Epithelial cell of esophagus (primary cell): ENCODE data around the gene BDH1.
"Not testable (repeated sequence)": the region's sequence is repeated elsewhere in the genome, so short reads cannot be mapped to it uniquely, and the experiment has no call there.

ENCODE experiments used
- DNase-seq: peaks from one replicate; pipeline ENCODE4 v3.0.0; 2010; ENCODE audit warnings: low read depth
- H3K4me3 ChIP-seq: 2 replicates; pipeline ENCODE4 v1.5.1; 2011; ENCODE audit warnings: mild to moderate bottlenecking, low read length, control low read depth
- TF ChIP-seq, protein P1 (sequence below): IDR thresholded peaks from 2 replicates; pipeline ENCODE4 v1.5.1; 2011; ENCODE audit warnings: low read depth, mild to moderate bottlenecking, low read length, control low read depth, inconsistent platforms; ENCODE audit not compliant: insufficient read depth; ENCODE audit errors: missing control alignments

Gene BDH1

DNA sequence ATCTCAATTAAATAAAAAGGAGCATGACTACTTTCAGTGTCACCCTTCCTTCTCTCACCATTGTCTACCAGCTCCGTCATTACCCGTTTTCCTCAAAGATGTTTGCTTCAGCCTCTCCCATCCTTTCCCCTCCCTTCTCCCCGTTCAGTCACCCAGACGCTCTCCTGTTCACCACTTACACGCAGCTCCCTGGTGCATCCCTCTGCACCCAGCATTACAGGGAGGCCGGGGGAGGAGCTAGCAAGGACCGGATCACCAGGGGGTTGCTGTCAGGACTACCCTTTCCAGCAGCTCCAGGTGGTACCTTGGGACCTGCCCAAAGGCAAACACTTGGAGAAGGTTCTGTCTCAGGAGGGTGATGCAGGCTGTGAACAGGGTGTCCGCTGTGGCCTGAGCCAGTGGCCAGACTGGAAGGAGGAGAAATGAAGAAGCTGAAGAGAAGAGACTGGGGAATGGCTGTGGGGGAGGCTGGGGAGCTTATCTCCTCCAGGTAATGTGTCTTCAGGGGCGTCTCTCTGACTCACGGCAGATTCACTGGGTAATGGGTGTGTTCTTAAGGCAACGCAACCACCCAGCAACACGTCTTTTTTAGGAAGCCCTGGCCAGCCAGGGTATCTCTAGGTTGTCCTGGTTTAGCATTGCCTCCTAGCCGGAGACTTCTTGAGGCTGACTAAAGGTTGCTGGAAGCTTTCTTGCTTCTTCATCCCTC is 21.8 kb upstream of the BDH1 start:
- TF ChIP-seq, protein P1, sequence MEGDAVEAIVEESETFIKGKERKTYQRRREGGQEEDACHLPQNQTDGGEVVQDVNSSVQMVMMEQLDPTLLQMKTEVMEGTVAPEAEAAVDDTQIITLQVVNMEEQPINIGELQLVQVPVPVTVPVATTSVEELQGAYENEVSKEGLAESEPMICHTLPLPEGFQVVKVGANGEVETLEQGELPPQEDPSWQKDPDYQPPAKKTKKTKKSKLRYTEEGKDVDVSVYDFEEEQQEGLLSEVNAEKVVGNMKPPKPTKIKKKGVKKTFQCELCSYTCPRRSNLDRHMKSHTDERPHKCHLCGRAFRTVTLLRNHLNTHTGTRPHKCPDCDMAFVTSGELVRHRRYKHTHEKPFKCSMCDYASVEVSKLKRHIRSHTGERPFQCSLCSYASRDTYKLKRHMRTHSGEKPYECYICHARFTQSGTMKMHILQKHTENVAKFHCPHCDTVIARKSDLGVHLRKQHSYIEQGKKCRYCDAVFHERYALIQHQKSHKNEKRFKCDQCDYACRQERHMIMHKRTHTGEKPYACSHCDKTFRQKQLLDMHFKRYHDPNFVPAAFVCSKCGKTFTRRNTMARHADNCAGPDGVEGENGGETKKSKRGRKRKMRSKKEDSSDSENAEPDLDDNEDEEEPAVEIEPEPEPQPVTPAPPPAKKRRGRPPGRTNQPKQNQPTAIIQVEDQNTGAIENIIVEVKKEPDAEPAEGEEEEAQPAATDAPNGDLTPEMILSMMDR, result no peak
- H3K4me3 ChIP-seq, result no peak overlapping the region
- DNase-seq, result peak; percentile 33

GRCh38 chr3:197576838-197577237 is 21.1 kb upstream of the BDH1 start:
- DNase-seq, result no peak
- no peak overlapping the region for H3K4me3 ChIP-seq
- TF ChIP-seq, protein P1, result no peak

DNA sequence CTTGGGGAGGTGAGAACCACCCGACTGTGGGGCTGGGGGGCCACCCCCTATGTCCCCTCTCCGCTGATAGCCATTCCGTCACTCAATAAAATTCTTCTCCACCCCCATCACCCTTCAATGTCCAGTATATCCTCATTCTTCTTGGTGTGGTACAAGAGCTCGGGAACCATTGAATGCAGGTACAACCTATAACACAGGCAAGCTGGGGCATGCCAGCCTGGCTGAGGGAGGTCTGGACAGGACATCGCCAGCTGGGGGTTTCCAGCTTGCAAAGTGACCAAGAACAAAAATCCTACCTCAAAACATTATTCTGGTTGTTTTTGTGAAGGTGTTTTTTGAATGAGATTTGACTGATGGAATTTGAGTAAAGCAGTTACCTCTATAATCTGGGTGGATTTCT is 19.6 kb upstream of the BDH1 start:
- peak; percentile 60 for DNase-seq
- no peak overlapping the region for H3K4me3 ChIP-seq
- TF ChIP-seq, protein P1, result no peak

GRCh38 chr3:197574396-197574991 is 18.7 kb upstream of the BDH1 start:
- DNase-seq, H3K4me3 ChIP-seq: not testable (repeated sequence)

DNA sequence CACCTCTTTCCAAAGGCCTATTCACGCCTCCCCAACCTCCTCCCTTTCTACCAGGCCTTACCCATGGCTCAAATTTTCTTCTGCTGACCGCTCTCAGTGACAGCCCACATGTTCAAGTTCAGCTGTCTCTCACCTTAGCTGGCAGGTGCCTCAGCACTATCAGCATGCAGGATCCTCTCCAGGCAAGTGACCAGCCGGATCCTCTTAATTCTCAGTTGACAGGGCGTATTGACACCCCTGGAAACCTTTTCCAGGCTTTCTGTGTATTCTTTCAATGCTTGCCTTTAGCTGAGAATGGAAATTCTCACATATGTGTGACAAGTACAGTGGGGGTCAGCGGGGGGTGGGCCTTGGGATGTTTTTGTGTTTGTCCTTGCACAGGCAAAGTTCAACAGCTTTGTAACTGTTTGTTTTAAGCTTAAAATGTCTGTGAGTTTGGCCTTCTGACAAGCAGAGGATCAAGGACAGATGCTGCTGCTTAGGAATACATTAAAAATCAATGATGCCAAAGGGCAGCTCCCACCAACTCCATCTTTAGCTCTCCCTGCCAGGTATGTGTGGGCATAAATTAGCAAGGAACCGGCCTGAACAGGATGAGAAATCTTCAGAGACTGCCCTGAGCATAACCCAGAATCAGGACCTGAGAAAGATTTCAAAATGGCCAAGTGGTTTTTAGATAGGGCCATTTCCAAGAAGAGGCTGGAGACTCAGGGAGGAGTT is 17.4 kb upstream of the BDH1 start:
- DNase-seq, result no peak
- no peak overlapping the region for H3K4me3 ChIP-seq
- TF ChIP-seq, protein P1, result no peak

DNA sequence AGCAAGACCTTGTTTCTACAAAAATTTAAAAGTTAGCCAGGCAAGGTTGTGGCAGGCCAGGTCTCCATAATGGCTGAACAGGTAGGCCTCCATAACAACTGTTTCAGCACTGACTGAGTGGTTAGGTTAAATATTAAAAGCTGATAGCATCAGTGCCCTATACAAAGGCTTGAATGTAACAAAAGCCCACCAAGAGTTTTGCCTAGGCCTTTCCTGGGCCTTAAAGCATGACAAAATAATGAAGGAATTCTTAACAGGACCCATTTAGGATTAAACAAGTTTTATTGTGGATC is 16.1 kb upstream of the BDH1 start:
- H3K4me3 ChIP-seq, DNase-seq: not testable (repeated sequence)

DNA sequence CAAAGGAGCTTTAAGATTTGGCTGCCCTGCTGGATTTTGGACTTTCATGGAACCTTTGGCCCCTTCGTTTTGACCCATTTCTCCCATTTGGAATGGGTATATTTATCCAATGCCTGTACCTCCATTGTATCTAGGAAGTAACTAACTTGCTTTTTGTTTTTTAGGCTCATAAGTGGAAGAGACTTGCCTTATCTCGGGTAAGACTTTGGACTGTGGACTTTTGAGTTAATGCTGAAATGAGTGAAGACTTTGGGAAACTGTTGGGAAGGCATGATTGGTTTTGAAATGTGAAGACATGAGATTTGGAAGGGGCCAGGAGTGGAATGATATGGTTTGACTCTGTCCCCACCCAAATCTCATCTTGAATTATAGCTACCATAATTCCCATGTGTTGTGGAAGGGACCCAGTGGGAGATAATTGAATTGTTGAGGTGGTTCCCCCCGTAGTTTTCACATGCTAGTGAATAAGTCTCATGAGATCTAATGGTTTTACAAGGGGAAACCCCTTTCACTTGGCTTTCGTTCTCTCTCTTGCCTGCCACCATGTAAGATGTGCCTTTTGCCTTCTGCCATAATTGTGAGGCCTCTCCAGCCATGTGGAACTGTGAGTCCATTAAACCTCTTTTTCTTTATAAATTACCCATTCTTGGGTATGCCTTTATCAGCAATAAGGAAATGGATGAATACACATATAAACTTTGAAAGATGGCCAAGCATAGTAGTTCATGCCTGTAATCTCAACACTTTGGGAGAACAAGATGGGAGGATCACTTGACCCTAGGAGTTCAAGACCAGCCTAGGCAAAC is 15.5 kb upstream of the BDH1 start:
- DNase-seq, H3K4me3 ChIP-seq: not testable (repeated sequence)

GRCh38 chr3:197569433-197569832 is 13.7 kb upstream of the BDH1 start:
- DNase-seq, H3K4me3 ChIP-seq: not testable (repeated sequence)
